Endothelial cell of umbilical vein (primary cell): ENCODE data around the gene SEMA5A. TPM values are rescaled to one million over a fixed set of nuclear protein-coding genes. Genes with fewer than 3 reads are reported as not detected.

ENCODE experiments used
- BruUV-seq: library from RNA; stranded (reverse); fragments of 400-500 nt; replicated peaks from 2 replicates; lab custom pipeline; 2021; lab: Mats Ljungman, UMichigan
- CTCF ChIA-PET: fragments of 300-600, 350-600 bp; sonication (Branson Sonifier 250); formaldehyde crosslinking; loops from one replicate; lab custom pipeline; 2021; ENCODE audit warnings: antibody characterized with exemption, inconsistent platforms; lab: Charles Lee
- POLR2A ChIA-PET: fragments of 300-600, 350-600 bp; sonication (Branson Sonifier 250); formaldehyde crosslinking; loops from one replicate; lab custom pipeline; 2021; ENCODE audit warnings: antibody characterized with exemption, inconsistent platforms; lab: Charles Lee
- DNase-seq: peaks from one replicate; pipeline ENCODE4 v3.0.0-alpha.2; 2011; ENCODE audit warnings: low read depth, low spot score
- FAIRE-seq: peaks from 2 replicates; lab custom pipeline; 2011; peaks lifted over from hg19 to GRCh38; lab: Jason Lieb, UNC
- H2AFZ ChIP-seq: 2 replicates; pipeline ENCODE4 v1.6.0; 2012; ENCODE audit warnings: low read depth, low read length, control low read depth, inconsistent platforms
- H3K27ac ChIP-seq: 2 replicates; pipeline ENCODE4 v1.5.1; 2011; ENCODE audit warnings: low read depth, mild to moderate bottlenecking, control low read depth, low read length, moderate library complexity; ENCODE audit not compliant: insufficient read depth
- H3K27me3 ChIP-seq, 2 experiments: 2 replicates each; pipeline versions ENCODE4 v1.6.0 to v1.6.1; 2011; ENCODE audit warnings: low read length in 2 of 2, mixed read lengths in 1 of 2; ENCODE audit not compliant: control insufficient read depth in 2 of 2, insufficient read depth in 2 of 2
- H3K36me3 ChIP-seq, 2 experiments: 2 replicates in 1 of 2; 3 replicates in 1 of 2; pipeline ENCODE4 v1.5.1; 2011; ENCODE audit warnings: low read length in 2 of 2, mild to moderate bottlenecking in 1 of 2, moderate library complexity in 1 of 2; ENCODE audit not compliant: control insufficient read depth in 2 of 2, insufficient read depth in 2 of 2; ENCODE audit errors: extremely low read depth in 1 of 2
- H3K4me1 ChIP-seq: 3 replicates; pipeline ENCODE4 v1.5.1; 2011; ENCODE audit warnings: mild to moderate bottlenecking, low read length; ENCODE audit not compliant: control insufficient read depth, insufficient read depth; ENCODE audit errors: extremely low read depth
- H3K4me2 ChIP-seq: 2 replicates; pipeline ENCODE4 v1.6.1; 2011; ENCODE audit warnings: low read length, control low read depth, mixed read lengths; ENCODE audit not compliant: insufficient read depth
- H3K4me3 ChIP-seq, 3 experiments: fragments of 200-600 bp in 1 of 3; sonication (generic), shearing (Covaris generic) in 1 of 3; replicated peaks in 1 of 3; 2 replicates each; pipeline ENCODE4 v1.5.1; 2011 to 2016; ENCODE audit warnings: control low read depth in 3 of 3, low read length in 3 of 3, mild to moderate bottlenecking in 2 of 3, inconsistent platforms in 1 of 3, low read depth in 1 of 3, moderate library complexity in 1 of 3; ENCODE audit not compliant: insufficient read depth in 1 of 3
- H3K79me2 ChIP-seq: 2 replicates; pipeline ENCODE4 v1.6.0; 2012; ENCODE audit warnings: low read length, inconsistent platforms; ENCODE audit not compliant: control insufficient read depth, insufficient read depth
- H3K9ac ChIP-seq: replicated peaks from 2 replicates; pipeline ENCODE3; 2011; ENCODE audit warnings: low read length, control low read depth; ENCODE audit not compliant: insufficient read depth; ENCODE audit errors: extremely low read depth
- H3K9me1 ChIP-seq: replicated peaks from 3 replicates; pipeline ENCODE4 v1.6.0; 2011; ENCODE audit warnings: mild to moderate bottlenecking, low read length; ENCODE audit not compliant: control insufficient read depth, insufficient read depth; ENCODE audit errors: extremely low read depth
- H3K9me3 ChIP-seq: replicated peaks from 2 replicates; pipeline ENCODE4 v1.5.1; 2012; ENCODE audit warnings: low read length, inconsistent platforms; ENCODE audit not compliant: control insufficient read depth, insufficient read depth
- H4K20me1 ChIP-seq: replicated peaks from 2 replicates; pipeline ENCODE3; 2011; ENCODE audit warnings: mild to moderate bottlenecking, low read length; ENCODE audit not compliant: control insufficient read depth, insufficient read depth; ENCODE audit errors: extremely low read depth
- EZH2 ChIP-seq: IDR thresholded peaks from 2 replicates; pipeline ENCODE4 v1.6.1; 2012; ENCODE audit warnings: borderline replicate concordance, low read depth, mild to moderate bottlenecking, moderate library complexity, low read length, inconsistent platforms; ENCODE audit not compliant: severe bottlenecking
- FOS ChIP-seq: IDR thresholded peaks from 2 replicates; pipeline ENCODE4 v1.6.1; 2011; ENCODE audit warnings: mild to moderate bottlenecking, low read length, moderate library complexity, borderline replicate concordance; ENCODE audit not compliant: insufficient read depth
- GATA2 ChIP-seq: IDR thresholded peaks from 2 replicates; pipeline ENCODE4 v1.7.0; 2011; ENCODE audit warnings: low read depth, mild to moderate bottlenecking, moderate library complexity, mixed read lengths, low read length; ENCODE audit not compliant: insufficient read length, insufficient read depth
- JUN ChIP-seq: IDR thresholded peaks from 2 replicates; pipeline ENCODE4 v1.6.1; 2011; ENCODE audit warnings: borderline replicate concordance, low read depth; ENCODE audit not compliant: insufficient read length, insufficient read depth
- MYC ChIP-seq: IDR thresholded peaks from one replicate; pipeline ENCODE4 v1.6.1; 2011; ENCODE audit warnings: mild to moderate bottlenecking, low read depth, low read length
- POLR2A ChIP-seq: IDR thresholded peaks from 2 replicates; pipeline ENCODE4 v1.6.1; 2012; ENCODE audit warnings: low read depth, mild to moderate bottlenecking, control low read depth, low read length
- POLR2AphosphoS5 ChIP-seq: IDR thresholded peaks from 2 replicates; pipeline ENCODE4 v1.6.1; 2012; ENCODE audit warnings: low read depth, mild to moderate bottlenecking, control low read depth, low read length, moderate library complexity; ENCODE audit not compliant: insufficient read depth
- dilution Hi-C: fragments of 300-500 bp; cut with MboI; formaldehyde crosslinking; loops from one replicate; pipeline ENCODE4 v1.15.0; 2019; ENCODE audit warnings: low sequenced_read_pairs; ENCODE audit not compliant: extremely low pct_ligation_motif_present
- intact Hi-C: fragments of 100-400 bp; cut with micrococcal nuclease; formaldehyde crosslinking; loops from one replicate; pipeline ENCODE4 v1.10.0; 2022
- polyA plus RNA-seq, 4 experiments: library from polyadenylated mRNA; depleted of rRNA in 3 of 4; stranded (reverse) in 3 of 4; unstranded in 1 of 4; fragments of >200 nt; gene quantifications; 2 replicates each; pipeline versions ENCODE4 v1.2.1 to v1.2.3, GENCODE V29; 2011 to 2012; ENCODE audit warnings: missing spikeins in 1 of 4
- total RNA-seq: library from RNA; stranded (reverse); gene quantifications from 2 replicates; pipeline ENCODE4 v1.2.3, GENCODE V29; 2021
- TF ChIP-seq, protein P1 (sequence below), 2 donors: IDR thresholded peaks; 1 replicate in 1 of 2; 2 replicates in 1 of 2; pipeline ENCODE4 v1.5.1; 2011; ENCODE audit warnings: low read length in 2 of 2, mild to moderate bottlenecking in 2 of 2, moderate library complexity in 2 of 2, control low read depth in 1 of 2, inconsistent platforms in 1 of 2, low read depth in 1 of 2; ENCODE audit not compliant: insufficient read depth in 1 of 2; ENCODE audit errors: extremely low read depth in 1 of 2
- TF ChIP-seq, protein P2 (sequence below): IDR thresholded peaks from 2 replicates; pipeline ENCODE4 v1.6.1; 2011; ENCODE audit not compliant: insufficient read depth, insufficient read length

Gene SEMA5A
- total and polyA plus RNA-seq, 2 donors (not counting 3 experiments of a cell fraction or from before 2014, with no cell fraction given), result 0.04 to 0.06 TPM

GRCh38 chr5:9103290-9103689, 442.6 kb downstream of the SEMA5A start:
- Histone ChIP-seq H3K4me1 (no peaks in the 10 kb centered on the region), H3K9ac (no peak overlapping the region), H3K27ac (no peak overlapping the region), H3K9me3 (no peaks in the 10 kb centered on the region), H3K27me3 (no peaks in the 10 kb centered on the region), H3K36me3 (no peaks in the 10 kb centered on the region), H3K4me3 (no peak overlapping the region), H3K4me2 (no peak overlapping the region), H4K20me1 (no peaks in the 10 kb centered on the region), H3K9me1 (no peaks in the 10 kb centered on the region), H2AFZ (no peak overlapping the region), H3K79me2 (no peaks in the 10 kb centered on the region)
- POLR2A ChIA-PET, result no interaction called here
- intact Hi-C loops, result no loop called here
- no peak for TF ChIP-seq POLR2A
- TF ChIP-seq EZH2, result no peak
- TF ChIP-seq POLR2AphosphoS5, result no peak
- no peak for TF ChIP-seq JUN
- TF ChIP-seq GATA2, result no peak
- TF ChIP-seq FOS, result no peak
- no peak for TF ChIP-seq MYC
- TF ChIP-seq, protein P1, sequence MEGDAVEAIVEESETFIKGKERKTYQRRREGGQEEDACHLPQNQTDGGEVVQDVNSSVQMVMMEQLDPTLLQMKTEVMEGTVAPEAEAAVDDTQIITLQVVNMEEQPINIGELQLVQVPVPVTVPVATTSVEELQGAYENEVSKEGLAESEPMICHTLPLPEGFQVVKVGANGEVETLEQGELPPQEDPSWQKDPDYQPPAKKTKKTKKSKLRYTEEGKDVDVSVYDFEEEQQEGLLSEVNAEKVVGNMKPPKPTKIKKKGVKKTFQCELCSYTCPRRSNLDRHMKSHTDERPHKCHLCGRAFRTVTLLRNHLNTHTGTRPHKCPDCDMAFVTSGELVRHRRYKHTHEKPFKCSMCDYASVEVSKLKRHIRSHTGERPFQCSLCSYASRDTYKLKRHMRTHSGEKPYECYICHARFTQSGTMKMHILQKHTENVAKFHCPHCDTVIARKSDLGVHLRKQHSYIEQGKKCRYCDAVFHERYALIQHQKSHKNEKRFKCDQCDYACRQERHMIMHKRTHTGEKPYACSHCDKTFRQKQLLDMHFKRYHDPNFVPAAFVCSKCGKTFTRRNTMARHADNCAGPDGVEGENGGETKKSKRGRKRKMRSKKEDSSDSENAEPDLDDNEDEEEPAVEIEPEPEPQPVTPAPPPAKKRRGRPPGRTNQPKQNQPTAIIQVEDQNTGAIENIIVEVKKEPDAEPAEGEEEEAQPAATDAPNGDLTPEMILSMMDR (IDR thresholded peaks at IDR 0.05; ENCODE audit: extremely low read depth in 1 of 2, insufficient read depth in 1 of 2, low read depth in 1 of 2, low read length in 2 of 2), result no peak
- TF ChIP-seq, protein P2, sequence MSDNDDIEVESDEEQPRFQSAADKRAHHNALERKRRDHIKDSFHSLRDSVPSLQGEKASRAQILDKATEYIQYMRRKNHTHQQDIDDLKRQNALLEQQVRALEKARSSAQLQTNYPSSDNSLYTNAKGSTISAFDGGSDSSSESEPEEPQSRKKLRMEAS, result no peak
- DNase-seq (no peak), FAIRE-seq (no peak)
- BruUV-seq, result no TSS peak
- dilution Hi-C loops, result no loop called here
- CTCF ChIA-PET, result interaction anchor here (1.3 kb wide), 1 partner anchor 17 kb away, joined by 3 read pairs; no protein-coding TSS in a partner anchor
